HG03097 (cell line): ENCODE results near the gene ABCC10.
"Not testable (repeated sequence)": the region's sequence is repeated elsewhere in the genome, so short reads cannot be mapped to it uniquely, and the experiment has no call there.

Experiments
- ATAC-seq: cut with Tn5 transposase; IDR thresholded peaks from one replicate; pipeline ENCODE4 v1.9.1; 2021; ENCODE audit not compliant: unreplicated experiment, low FRiP score

Gene ABCC10

GRCh38 chr6:43494766-43495165 lies 67.4 kb downstream of the ABCC10 start:
- no peak for ATAC-seq

GRCh38 chr6:43495409-43495941 lies 68.1 kb downstream of the ABCC10 start:
- ATAC-seq = no peak

DNA sequence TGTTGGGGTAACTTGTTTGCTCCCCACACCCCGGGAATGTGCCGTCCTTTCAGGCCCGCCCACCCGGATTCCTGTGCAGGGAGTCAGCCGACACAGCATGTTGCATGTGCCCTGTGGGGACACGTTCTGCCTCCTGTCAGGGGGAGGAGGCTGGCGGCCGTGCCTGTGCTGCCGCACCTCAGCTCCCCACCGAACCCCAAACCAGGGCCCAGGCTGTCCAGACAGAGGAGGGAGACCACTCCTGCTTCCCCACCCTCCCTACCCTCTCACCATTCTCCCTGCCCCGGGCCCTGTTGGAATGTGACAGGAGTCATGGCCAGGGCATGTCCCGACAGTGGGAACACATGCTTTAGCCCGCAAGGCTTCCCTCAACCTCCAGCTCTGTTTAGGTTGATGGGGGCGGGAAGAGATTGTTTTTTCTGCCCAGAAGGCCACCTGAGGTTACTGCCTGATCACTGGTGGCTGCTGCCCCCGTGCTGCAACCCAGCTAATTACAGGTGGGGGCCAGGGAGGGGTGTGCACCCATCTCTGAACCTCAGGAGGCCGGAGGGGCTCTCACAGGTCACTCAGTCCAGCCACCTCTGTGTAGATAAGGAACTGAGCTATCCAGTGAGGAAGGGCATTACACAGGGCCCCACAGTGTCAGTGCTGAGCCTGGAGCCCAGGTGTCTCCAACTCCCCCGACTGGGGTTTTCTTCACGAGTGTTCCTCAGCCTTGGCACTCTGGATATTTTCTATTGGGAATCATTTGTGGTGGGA lies 69.2 kb downstream of the ABCC10 start:
- ATAC-seq = no peak

DNA sequence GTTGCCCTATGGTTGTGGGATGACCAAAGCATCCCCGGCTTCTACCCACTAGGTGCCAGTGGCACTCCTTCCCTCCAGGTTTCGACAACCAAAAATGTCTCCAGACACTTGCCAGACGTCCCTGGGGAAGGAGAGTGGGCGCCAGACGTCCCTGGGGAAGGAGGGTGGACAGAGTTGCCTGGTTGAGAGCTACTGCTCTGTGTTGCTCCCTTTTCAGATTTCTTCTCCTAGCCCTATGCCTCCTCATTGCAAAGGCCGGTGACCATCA lies 69.7 kb downstream of the ABCC10 start:
- no peak for ATAC-seq

DNA sequence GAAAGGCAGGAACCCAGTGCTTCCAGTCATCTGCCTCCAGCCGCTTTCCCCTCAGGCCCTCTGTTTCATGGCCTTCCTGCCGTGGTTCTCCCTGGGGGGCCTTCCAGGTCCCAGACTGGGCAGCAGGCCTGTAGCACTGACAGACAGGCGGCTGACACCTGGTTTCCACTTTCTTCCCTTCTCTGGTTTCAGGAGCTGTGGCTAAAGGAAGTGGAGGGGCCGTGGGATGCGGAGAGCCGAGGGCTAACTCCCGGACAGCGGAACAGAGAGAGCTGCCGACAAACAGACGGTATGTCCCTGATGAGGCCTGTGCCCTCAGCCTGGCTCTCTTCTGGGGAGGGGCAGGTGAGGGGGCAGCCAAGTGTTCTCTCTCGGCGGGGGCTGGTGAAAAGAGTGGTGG lies 70.3 kb downstream of the ABCC10 start:
- no peak for ATAC-seq

GRCh38 chr6:43498291-43498690 lies 71.0 kb downstream of the ABCC10 start:
- not testable (repeated sequence) for ATAC-seq

GRCh38 chr6:43499028-43499815 lies 71.9 kb downstream of the ABCC10 start:
- ATAC-seq = no peak
